Fibroblast of skin of back (primary cell): ENCODE measurements around the gene SNAI3. TPM values are rescaled to one million over a fixed set of nuclear protein-coding genes. Genes with fewer than 3 reads are reported as not detected.

Source experiments
- DNase-seq: peaks from one replicate; pipeline ENCODE4 v3.0.0-alpha.2; 2013
- polyA plus RNA-seq, 2 experiments: library from polyadenylated mRNA; unstranded; fragments of 120-200 nt; gene quantifications; one replicate each; pipeline ENCODE4 v1.2.1, GENCODE V29; 2013; ENCODE audit not compliant: insufficient read length in 2 of 2

SNAI3 gene
- polyA plus RNA-seq (2013, experiment 1 of 2; ENCODE audit: insufficient read length): 0.51 TPM
- 0.54 TPM for polyA plus RNA-seq (2013, experiment 2 of 2; ENCODE audit: insufficient read length)

DNA sequence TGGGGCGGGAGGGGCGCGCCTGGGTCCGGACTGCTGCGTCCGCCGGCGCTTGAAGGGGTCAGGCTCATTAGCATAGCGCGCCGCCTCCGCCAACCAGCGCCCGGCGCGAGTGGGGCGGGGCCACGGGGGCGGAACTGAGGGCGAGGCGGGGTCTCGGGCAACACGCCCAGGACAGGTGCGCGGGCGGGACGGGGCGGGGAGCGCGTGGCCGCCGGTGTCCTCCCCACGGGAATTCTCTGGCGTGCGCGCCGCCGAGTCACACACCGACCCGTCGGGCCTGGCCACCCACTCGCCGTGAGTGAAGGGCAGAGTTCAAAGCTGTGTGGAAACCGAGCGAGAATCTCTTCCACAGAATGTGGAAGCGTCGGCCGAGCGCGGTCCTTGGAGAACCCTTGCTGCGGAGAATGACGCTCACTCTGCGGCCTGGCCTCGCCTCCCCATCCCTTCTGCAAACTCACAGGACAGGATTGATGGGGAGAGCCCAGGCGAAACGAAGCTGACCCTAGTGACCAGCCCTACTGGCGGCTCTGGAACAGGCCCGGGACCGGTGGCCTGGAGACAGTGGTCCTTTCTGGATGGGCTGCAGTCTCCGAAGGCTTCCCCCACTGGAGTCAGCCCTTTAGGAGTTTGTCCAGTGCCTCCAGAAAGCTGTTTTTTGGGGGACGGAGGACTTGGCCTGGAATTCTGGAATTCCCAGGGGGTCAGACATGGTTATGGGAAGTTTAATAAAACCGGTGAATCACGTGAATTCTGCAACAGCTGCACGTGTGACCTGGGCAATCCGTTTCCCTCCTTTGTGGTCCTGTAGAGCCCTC, at the start of gene SNAI3:
Gene SNAI3, minus strand, starts transcription at position 69 of the 815 bp plus-strand sequence. CDS start 101 bp downstream, outside the sequence.
- peak; percentile 44 for DNase-seq

DNA sequence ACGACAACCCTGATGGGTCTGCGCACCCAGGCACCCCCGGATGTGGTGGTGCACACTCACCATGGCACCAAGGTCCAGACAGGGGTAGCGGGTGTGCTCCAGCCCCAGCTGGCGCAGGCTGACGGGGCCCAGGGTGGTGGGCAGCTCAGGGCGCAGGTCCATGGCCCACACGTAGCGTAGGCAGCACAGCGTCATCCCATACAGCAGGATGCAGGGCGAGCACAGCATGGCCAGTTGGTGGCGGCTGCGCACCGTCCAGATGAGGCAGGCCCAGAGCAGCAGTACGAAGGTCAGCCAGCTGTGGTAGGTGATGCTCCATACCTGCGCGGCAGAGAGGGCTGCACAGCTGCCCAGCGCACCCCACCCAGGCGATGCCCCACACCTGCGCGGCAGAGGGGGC, 49.8 kb upstream of the SNAI3 start:
- no peak for DNase-seq

DNA sequence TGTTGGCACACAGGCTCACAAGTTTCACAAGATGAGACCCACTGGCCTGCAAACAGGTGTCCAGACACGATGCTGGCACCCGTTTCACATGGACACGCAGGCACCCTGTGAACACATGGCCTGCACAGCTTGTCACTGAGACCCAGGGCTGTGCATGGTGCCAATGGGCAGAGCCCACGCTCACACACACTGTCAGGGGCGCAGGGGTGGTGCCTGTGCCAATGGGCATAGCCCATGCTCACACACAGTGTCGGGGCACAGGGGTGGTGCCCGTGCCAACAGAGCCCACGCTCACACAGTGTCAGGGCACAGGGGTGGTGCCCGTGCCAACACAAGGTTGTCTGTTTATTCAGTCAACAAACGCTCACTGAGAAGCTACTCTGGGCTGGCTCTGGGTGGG, 49.3 kb upstream of the SNAI3 start:
- no peak for DNase-seq

DNA sequence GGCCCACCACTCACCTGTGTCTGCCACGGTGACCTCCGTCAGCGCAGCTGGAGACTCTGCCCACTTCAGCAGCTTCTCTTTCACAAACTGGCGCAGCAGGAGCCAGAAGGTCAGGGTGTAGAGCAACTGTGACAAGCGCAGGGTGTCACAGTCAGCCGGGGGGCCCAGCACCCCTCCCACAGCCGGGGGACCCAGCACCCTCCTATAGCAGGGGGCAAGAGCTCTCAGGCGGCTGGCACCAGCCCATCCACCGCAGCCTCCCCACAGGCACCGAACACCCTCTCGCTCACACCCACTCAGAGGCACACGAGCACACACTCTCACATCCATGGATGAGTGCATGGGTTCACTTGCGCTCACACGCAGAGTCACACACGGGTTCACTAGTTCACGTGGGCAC, 48.8 kb upstream of the SNAI3 start:
- no peak for DNase-seq

DNA sequence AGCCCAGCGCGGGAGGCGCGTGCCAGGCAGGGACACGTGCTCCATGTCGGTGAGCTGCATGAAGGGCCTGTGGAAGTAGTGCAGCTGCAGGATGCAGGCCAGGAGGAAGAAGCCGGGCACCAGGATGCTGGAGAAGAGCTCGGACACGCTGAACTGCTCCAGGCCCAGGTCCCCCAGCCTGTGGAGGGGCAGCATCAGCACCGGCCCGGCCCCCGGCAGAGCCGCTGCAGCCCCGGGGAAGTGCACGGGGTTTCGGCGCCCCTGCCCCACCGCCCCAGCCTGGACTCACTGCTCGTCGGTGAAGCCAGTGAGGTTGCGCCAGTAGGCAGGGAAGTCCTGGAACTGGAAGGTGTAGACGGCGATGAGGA, 48.0 kb upstream of the SNAI3 start:
- no peak for DNase-seq

DNA sequence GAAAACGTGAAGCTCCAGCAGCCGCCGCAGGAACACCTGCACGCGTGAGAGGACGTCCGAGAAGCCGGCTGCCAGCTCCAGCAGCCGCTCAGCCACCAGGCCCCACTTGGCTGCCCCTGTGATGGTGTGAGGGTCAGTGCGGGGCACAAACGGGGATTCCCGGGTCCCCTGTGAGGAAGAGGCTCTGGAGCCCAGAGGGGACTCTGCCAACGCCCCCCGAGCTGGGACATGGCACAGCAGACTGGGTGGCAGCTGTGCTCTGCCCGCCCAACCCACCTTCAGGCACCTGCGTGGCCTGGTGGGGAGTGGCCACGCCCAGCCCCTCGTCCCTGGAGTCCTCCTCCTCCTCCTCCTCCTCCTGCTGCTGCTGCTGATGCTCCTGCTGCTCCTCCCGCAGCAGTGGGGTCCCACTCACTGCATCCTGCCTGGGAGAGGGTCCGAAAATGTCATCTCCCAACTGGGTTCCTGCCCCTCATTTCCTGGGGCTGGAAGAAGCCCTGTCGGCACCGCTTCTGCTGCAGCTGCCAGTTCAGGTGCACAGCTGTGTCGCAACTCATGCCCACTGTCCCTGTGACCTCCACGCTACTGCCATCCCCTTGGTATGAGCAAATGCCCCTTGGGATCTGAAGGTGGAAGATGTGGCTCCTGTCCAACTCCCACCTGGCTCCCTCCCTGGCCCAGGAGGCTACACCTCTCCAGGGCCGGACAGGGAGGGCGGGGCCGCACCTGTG, 47.5 kb upstream of the SNAI3 start:
- DNase-seq: no peak

DNA sequence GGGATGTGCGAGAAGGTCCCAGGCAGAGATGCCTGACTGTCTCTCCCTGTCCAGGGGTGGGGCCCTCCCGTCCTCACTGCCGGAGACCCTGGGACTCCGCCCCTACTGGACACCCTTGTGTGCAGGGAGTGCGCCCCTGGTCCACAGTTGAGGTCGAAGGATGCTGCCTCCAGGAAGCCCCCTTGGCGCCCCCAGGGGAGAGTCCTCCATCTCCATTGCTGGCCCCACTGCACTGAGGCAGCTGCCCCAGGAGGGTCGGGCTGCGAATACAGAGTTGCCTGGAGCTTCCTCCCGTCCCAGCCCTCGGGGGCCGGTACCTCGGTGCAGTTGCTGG, 46.6 kb upstream of the SNAI3 start:
- DNase-seq: no peak

DNA sequence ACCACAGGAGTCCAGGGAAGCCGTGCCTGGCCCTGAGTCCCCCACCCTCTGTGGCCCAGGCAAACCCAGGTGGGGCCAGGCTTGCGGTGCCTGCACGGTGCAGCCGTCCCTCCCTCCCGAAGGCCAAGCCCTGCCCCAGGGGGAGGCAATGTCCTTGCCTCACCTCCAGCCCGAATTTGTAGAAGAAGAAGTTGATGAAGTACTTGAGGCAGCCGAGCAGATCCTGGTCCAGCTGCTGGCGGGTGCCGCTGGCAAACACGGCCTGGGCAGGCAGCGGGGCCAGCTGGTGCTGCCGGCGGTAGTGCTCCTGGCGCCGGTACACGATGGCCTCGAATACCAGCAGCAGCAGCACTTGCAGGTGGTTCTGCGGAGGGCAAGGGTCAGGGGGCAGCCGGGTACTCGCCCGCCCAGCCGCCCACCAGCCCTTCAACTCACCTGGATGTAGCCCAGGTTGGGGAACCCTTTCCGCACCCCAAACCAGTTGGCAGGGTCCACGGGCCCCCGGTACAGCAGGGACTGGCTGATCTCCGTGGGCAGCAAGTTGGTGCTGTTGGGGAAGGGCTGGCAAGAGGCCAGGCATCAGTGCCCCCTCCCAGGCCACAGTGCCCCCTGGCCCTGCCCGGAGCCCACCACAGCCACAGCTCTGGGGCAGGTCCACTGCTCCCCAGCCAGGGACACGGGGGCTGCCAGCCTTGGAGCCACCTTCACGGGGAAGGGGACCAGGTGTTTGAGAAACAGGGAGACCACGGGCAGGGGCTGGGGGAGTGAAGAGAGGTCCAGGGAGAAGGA, 46.1 kb upstream of the SNAI3 start:
- DNase-seq: no peak

DNA sequence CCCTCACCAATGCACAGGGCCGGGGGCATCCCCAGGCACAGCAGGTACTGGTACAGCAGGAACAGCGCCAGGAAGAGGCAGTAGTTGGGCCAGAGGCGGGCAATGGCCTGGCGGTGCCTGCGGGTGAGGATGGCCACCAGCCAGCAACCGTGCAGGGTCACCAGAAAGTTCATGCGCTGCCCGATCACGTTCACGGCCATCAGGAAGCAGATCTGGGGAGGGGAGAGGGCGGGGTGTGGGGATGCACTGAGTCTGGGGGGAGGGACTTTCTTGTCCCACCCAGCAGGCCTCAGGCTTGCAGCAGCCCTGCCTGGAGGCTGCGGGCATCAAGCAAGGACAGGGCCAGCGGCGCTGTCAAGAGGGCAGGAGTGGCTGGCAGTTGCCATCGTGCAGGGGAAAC, 45.4 kb upstream of the SNAI3 start:
- no peak for DNase-seq

DNA sequence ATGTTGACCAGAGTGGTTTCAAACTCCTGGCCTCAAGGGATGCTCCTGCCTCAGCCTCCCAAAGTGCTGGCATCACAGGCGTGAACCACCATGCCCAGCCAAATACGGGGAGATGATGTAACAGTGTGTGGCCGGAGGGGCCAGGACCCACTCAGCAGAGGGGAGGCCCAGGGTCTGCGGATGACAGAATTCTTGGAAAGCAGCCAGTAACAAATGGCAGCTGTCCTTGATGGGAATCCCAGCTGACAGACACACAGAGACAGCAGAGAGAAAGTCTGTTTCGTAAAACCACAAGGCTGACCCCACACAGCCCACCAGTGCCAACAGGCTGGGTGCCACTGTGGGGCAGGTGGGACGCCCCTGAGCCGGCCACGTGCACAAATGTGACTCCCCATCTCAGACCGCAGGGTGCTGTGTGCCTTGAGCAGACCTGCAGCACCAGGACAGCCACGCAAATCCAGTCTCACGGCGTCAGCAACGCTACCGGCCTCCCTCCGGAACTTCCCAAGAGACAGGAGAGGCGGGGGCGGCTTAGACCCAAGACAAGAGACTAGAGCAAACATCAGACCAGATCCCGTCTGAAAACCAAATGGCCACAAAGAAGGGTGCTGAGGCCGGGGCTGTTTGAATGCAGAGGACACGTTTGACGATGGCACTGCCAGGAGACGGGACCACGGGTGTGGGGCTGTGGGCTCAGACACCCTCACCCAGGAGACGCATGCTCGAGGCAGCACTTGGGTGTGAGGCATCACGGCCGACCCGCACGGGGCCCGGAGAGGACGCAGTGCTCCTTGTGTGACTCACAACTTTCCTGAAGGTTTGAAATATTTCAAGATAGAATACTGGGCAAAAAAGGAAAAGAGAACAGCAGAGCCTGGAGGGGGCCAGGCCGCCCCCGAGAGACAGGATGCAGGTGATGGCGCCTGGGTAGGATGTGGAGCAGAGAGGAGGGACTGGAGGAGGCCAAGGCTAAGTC, 44.6 kb upstream of the SNAI3 start:
- no peak for DNase-seq

DNA sequence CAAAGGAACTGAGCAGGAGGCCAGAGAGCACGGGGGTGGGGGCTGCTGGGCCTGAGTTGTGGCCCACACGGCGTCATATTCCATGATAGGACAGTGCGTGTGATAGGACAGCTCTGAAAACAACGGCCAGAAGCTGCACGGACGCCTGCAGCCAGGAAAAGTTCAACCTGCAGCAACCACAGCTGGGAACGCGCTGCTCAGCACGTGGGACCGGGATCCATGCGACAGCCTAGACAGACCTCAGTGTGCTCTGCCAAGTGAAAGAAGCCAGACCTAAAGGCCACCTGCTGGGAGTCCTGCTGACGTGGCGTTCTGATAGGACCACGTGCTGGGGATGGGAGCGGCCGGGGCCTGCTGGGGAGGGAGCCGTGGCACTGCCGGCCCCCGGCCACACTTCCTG, 41.6 kb upstream of the SNAI3 start:
- peak; percentile 37 for DNase-seq

DNA sequence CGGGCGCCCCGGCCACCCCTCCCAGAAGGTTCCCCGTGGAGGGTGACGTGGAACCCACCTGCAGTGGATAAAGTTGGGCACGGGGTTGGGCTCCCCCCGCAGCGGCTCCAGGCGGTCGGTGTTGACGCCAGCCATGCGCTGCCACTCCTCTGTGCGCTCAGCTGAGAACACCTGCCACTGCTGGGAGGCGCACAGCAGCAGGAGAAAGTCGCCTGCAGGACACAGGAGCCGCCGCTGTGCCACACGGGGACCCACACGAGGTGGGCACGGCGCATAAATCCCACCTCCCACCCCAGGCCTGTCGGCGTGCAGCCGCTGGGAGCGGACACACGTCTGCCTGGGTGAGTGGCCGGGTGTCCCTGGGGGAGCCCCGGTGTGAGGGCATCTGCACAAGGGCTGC, 40.7 kb upstream of the SNAI3 start:
- no peak for DNase-seq

DNA sequence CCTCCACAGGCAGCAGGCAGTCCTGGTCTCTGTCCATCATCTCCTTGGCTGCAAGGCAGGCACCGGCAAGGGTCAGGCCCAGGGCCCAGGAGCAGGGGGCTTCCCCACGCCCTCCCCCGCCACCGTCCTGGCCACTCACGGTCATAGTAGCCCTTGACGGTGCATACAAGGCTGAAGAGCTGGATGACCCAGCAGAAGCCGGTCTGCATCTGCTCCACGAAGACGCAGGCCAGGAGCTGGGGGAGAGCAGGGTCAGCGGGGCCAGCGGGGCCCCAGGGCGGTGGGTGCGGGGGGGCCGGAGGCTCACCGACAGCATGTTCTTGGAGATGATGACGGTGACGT, 40.1 kb upstream of the SNAI3 start:
- DNase-seq: no peak

DNA sequence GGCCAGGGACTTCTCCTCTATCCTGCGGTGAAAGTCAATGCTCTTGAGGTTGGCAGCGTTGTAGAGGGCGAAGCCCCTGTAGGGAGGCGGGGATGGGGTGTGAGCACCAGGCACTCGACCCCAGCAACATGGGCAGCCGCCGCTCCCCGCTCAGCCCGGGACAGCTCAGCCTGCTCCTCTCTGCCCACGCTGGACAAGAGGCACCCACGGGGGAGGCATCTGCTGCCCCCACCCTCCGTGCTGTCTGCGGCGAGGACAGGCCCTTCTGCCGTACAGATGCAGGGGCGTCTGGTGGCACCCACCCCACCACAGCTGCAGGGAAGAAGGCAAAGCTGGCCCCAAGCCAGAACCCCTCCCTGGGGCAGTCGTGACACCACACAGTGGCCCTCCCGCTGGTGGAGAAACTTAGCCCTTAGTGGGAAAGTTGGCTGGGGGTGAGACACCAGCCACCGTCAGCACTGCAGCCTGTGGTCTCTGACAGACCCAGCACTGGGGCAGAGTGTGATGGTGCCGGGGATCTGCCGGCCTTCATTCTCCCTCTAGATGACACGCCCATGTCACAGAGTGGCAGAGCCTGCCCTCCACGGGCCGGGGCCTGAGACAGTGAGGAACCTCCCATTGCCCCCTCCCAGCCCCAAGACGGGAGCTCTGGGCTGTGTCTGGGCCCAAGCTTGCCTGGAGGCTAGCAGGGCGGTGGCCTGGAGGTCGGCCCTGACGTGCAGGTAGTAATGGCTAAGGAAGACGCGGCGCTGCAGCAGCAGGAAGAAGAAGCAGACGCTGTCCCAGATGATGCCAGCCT, 39.5 kb upstream of the SNAI3 start:
- DNase-seq: no peak

DNA sequence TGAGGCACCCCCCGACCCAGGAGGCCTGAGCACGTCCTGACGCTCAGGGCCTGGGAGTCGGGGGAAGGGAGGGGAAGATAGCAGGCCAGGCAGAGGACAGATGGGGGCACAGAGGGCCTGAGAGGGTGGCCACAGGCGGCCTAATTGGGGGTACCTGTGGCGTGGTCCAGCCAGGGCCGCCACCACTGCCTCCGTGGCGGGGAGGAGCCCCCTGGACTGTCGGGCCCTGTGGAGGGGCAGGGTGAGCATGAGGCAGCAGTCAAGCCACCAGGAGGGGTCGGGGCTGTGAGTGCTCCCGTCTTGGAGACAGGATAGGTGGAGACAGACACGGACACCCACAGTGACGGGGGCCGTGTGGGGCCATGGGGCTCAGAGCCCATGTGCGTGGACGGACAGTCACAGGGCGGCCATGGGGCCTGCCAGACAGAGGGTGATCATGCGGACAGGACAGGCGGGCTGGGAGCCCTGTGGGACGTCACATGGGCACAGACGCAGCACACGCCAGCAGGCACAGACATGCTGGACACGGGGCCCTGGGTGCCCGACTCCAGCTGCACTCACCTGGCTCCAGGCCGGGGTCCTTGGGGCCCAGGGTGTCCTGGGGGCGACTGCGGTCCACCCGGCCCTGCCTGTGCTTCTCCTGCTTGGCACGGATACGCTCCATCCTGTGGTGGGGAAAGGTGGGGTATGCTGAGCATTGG, 38.7 kb upstream of the SNAI3 start:
- DNase-seq: no peak

DNA sequence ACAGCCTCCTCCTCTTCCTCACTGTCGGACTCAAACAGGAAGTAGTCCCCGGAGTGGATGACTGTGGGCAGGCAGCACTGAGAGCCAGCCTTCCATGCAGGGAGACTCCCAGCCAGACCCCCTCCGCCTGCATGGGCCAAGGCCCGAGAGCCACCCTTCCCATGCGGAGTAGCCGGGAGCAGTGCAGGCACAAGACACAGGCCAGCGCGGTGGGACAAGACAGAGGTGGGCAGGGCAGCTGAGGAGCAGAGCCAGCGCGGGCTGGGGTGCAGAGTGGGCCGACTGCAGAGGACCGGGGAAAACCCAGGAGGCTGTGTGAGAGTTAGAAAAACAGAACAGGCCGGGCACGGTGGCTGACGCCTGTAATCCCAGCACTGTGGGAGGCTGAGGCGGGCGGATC, 37.6 kb upstream of the SNAI3 start:
- DNase-seq: no peak

DNA sequence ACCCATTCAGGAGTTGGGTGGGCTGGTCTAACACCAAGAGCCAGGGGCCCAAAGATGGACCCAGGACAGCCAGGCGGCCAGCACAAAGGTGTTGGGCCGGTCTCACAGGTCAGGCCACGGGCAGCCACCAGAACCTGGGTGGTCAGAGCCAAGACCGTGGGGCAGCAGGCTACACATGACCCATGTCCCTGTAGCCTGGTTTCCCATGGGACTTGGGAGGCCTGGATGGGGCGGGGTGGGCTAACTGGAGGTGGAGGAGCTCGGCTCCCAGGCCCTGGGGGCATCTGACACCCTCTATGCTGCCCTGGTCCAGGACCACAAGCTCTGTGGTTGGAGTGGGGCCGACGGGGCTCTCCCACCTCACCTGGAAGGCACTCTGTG, 37.2 kb upstream of the SNAI3 start:
- no peak for DNase-seq

DNA sequence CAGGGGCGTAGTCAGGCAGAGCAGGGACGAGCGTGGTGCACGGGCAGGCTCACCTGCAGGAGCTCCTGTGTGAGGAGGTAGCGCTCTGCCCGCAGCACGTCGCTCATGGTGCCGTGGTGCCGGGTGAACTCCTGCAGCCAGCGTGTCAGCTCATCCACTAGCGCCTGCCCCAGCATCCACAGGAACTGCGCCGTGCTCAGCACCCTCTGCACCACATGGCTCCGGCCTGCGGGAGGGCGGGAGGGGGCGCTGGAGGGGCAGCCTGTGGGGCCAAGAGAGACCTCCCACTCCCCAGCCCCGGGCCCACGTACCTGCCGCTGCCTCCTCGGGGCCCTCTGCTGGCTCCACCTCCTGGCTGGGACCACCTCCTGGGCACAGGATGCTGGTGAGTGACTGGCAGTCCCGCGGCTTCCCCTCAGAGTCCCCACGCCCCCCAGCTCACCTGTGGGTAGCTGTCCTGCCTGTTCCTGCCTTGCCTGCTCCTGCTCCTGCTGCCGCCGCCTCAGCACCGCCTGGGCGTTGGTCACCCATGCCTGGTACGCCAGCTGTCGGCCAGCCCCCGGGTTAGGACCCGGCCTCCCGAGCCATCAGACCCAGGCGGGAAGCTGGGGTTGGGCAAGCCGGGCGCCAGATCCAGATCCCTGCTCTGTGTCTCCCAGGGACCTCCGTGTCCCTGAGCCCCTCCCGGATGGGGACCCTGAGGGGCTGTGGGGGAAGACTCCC, 36.6 kb upstream of the SNAI3 start:
- DNase-seq: no peak

DNA sequence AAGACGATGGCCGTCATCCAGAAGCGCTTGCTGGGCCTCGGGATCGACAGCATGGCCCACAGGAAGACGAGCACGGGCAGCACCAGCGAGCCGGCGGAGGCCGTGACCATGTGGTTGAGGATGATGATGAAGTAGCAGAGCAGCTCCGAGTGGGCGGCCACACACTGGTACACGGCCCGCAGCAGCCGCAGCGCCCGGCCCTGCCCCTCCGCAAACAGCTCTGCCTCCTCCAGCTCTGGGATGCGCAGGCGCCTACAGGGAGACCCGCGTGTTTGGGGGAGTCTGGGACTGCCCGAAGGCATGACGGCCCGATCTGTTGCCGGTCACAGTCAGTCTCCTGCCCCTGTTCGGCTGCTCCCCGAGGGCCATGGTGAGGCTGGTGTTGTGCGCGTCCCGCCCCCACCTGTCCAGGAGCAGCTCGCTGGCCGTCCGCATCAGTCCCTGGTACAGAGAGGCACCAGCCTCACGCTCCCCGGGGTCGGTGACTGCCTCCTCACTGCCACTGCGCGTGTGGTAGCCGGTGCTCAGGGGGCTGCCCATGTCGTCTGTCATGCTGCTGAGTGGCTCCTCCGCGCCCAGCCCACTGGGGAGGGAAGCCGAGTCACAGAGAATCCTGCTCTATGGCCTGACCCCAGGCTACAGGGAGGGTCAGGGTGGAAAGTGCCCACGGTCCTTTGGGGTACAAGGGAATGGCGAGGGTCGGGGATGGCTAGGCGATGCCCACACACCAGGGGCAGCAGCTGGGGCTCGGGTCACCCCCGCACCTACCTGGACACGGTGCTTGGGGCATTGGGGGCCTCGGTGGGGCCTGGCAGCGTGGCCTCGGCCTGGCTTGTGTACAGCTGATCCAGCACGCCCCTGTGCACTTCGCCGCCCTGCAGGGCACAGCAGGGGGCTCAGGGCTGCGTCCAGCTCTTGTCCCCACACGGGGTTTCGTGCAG, 35.8 kb upstream of the SNAI3 start:
- DNase-seq: no peak
